HG02571 (cell line): ENCODE data around the gene ARFIP1.

Experiments
- ATAC-seq: cut with Tn5 transposase; IDR thresholded peaks from one replicate; pipeline ENCODE4 v1.9.1; 2021; ENCODE audit warnings: mild to moderate bottlenecking, moderate library complexity; ENCODE audit not compliant: unreplicated experiment

Gene ARFIP1

GRCh38 chr4:152957437-152958171 lies 177.8 kb downstream of the ARFIP1 start:
- ATAC-seq = no peak

- no peak for ATAC-seq
Measured at GRCh38 chr4:152959080-152959479, 179.3 kb downstream of the ARFIP1 start.

- no peak for ATAC-seq
Measured at GRCh38 chr4:152960082-152960481, 180.3 kb downstream of the ARFIP1 start.

- no peak for ATAC-seq
Measured at GRCh38 chr4:152961014-152961772, 181.4 kb downstream of the ARFIP1 start.

GRCh38 chr4:152961773-152962115 lies 182.0 kb downstream of the ARFIP1 start:
- ATAC-seq = no peak
